ENCODE data around the gene INSRR.

GRCh38 chr1:156865865-156866248, 6.9 kb upstream of the INSRR start:
- no peak for TF ChIP-seq EP300 (IDR thresholded peaks at IDR 0.05)
- TF ChIP-seq CTCF (IDR thresholded peaks at IDR 0.05) = no peak
- no peak for TF ChIP-seq POLR2AphosphoS5 (IDR thresholded peaks at IDR 0.05)
- no peak for TF ChIP-seq POLR2A (IDR thresholded peaks at IDR 0.05)

Data from suprapubic skin (tissue), 4 donors.